ENCODE measurements around the gene NFATC2.

- TF ChIP-seq EP300 (IDR thresholded peaks at IDR 0.05; ENCODE audit: low read depth): no peak
- no peak for TF ChIP-seq CTCF (IDR thresholded peaks at IDR 0.05)
Observed at GRCh38 chr20:51347831-51348230, 194.7 kb downstream of the NFATC2 start.
